GM23338 (cell line): ENCODE results near the gene MMP24OS.

Source experiments
- CREB1 ChIP-seq: fragments of 250-450 bp; sonication (Bioruptor Pico); IDR thresholded peaks from 2 replicates; pipeline ENCODE4 v1.5.0; 2020; ENCODE audit warnings: low read depth, mild to moderate bottlenecking, moderate library complexity
- CTCF ChIP-seq, 2 experiments: fragments of 200-600 bp in 1 of 2; sonication (generic) in 1 of 2; conservative IDR thresholded peaks; 2 replicates each; pipeline versions ENCODE4 v1.5.1 to v1.6.1; 2016 to 2017; ENCODE audit warnings: antibody characterized with exemption in 2 of 2, low read depth in 2 of 2, mild to moderate bottlenecking in 2 of 2, moderate library complexity in 1 of 2
- ETS1 ChIP-seq: IDR thresholded peaks from 2 replicates; pipeline ENCODE4 v1.6.1; 2016; ENCODE audit warnings: antibody characterized with exemption
- EZH2 ChIP-seq: fragments of 200-600 bp; sonication (generic); IDR thresholded peaks from one replicate; pipeline ENCODE4 v1.8.0; 2017; ENCODE audit warnings: antibody characterized with exemption, mild to moderate bottlenecking, low read depth; ENCODE audit not compliant: unreplicated experiment
- EZH2phosphoT487 ChIP-seq: fragments of 200-600 bp; sonication (generic); IDR thresholded peaks from one replicate; pipeline ENCODE4 v1.8.1; 2018; ENCODE audit warnings: antibody characterized with exemption; ENCODE audit not compliant: unreplicated experiment
- JUNB ChIP-seq: IDR thresholded peaks from one replicate; pipeline ENCODE4 v1.6.1; 2016; ENCODE audit warnings: antibody characterized with exemption; ENCODE audit not compliant: unreplicated experiment
- NANOG ChIP-seq: IDR thresholded peaks from 2 replicates; pipeline ENCODE4 v1.6.1; 2016; ENCODE audit warnings: antibody characterized with exemption, borderline replicate concordance
- POLR2AphosphoS5 ChIP-seq: IDR thresholded peaks from 2 replicates; pipeline ENCODE4 v1.6.1; 2016; ENCODE audit warnings: antibody characterized with exemption, low read depth
- STAT1 ChIP-seq: IDR thresholded peaks from one replicate; pipeline ENCODE4 v1.6.1; 2016; ENCODE audit warnings: antibody characterized with exemption; ENCODE audit not compliant: unreplicated experiment
- ZNF114 ChIP-seq: fragments of 250-450 bp; sonication (Bioruptor Pico); IDR thresholded peaks from 2 replicates; pipeline ENCODE4 v1.5.0; 2020; ENCODE audit warnings: mild to moderate bottlenecking, moderate library complexity
- ZNF331 ChIP-seq: fragments of 250-450 bp; sonication (Bioruptor Pico); IDR thresholded peaks from 2 replicates; pipeline ENCODE4 v1.5.0; 2020; ENCODE audit warnings: low read depth, mild to moderate bottlenecking, moderate library complexity
- ZNF462 ChIP-seq: fragments of 250-450 bp; sonication (Bioruptor Pico); IDR thresholded peaks from 2 replicates; pipeline ENCODE4 v1.5.0; 2020; ENCODE audit warnings: mild to moderate bottlenecking, moderate library complexity
- TF ChIP-seq, protein P1 (sequence below): IDR thresholded peaks from one replicate; pipeline ENCODE4 v1.6.1; 2018; ENCODE audit warnings: antibody characterized with exemption; ENCODE audit not compliant: unreplicated experiment

- TF ChIP-seq, protein P1, sequence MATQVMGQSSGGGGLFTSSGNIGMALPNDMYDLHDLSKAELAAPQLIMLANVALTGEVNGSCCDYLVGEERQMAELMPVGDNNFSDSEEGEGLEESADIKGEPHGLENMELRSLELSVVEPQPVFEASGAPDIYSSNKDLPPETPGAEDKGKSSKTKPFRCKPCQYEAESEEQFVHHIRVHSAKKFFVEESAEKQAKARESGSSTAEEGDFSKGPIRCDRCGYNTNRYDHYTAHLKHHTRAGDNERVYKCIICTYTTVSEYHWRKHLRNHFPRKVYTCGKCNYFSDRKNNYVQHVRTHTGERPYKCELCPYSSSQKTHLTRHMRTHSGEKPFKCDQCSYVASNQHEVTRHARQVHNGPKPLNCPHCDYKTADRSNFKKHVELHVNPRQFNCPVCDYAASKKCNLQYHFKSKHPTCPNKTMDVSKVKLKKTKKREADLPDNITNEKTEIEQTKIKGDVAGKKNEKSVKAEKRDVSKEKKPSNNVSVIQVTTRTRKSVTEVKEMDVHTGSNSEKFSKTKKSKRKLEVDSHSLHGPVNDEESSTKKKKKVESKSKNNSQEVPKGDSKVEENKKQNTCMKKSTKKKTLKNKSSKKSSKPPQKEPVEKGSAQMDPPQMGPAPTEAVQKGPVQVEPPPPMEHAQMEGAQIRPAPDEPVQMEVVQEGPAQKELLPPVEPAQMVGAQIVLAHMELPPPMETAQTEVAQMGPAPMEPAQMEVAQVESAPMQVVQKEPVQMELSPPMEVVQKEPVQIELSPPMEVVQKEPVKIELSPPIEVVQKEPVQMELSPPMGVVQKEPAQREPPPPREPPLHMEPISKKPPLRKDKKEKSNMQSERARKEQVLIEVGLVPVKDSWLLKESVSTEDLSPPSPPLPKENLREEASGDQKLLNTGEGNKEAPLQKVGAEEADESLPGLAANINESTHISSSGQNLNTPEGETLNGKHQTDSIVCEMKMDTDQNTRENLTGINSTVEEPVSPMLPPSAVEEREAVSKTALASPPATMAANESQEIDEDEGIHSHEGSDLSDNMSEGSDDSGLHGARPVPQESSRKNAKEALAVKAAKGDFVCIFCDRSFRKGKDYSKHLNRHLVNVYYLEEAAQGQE: no peak
- no peak for TF ChIP-seq EZH2phosphoT487
- TF ChIP-seq CTCF (conservative IDR thresholded peaks at IDR 0.05; ENCODE audit: low read depth in 2 of 2): no peak
- TF ChIP-seq JUNB: no peak
- TF ChIP-seq POLR2AphosphoS5: no peak
- TF ChIP-seq EZH2: no peak
- no peak for TF ChIP-seq ZNF462 (CRISPR knock-in tag)
- no peak for TF ChIP-seq STAT1
- TF ChIP-seq ZNF331: no peak
- TF ChIP-seq ETS1: no peak
- TF ChIP-seq CREB1 (CRISPR knock-in tag): no peak
- no peak for TF ChIP-seq NANOG
- no peak for TF ChIP-seq ZNF114 (CRISPR knock-in tag)
Measured at GRCh38 chr20:35281506-35282101, 3.7 kb upstream of the MMP24OS start.
